Ectodermal cell (in vitro differentiated cells): Measurements from ENCODE around the gene OTUD7B.
"Not testable (repeated sequence)": the region's sequence is repeated elsewhere in the genome, so short reads cannot be mapped to it uniquely, and the experiment has no call there.

Experiments
- H3K27ac ChIP-seq: 2 replicates; pipeline ENCODE4 v1.7.0; 2013; ENCODE audit warnings: mild to moderate bottlenecking, low read depth, low read length; ENCODE audit not compliant: insufficient read depth, poor library complexity, severe bottlenecking
- H3K27me3 ChIP-seq: 2 replicates; pipeline ENCODE4 v1.7.0; 2013; ENCODE audit warnings: mild to moderate bottlenecking, low read length; ENCODE audit not compliant: insufficient read depth, control insufficient read depth, poor library complexity, severe bottlenecking
- H3K36me3 ChIP-seq: one replicate; pipeline ENCODE4 v1.7.0; 2013; ENCODE audit warnings: low read length; ENCODE audit not compliant: control insufficient read depth, insufficient read depth
- H3K4me1 ChIP-seq: one replicate; pipeline ENCODE4 v1.7.0; 2013; ENCODE audit warnings: low read length; ENCODE audit not compliant: control insufficient read depth, insufficient read depth
- H3K4me3 ChIP-seq: 2 replicates; pipeline ENCODE4 v1.7.0; 2013; ENCODE audit warnings: low read depth, low read length, control low read depth; ENCODE audit not compliant: insufficient read depth
- H3K9me3 ChIP-seq: 2 replicates; pipeline ENCODE4 v1.7.0; 2013; ENCODE audit warnings: mild to moderate bottlenecking, low read length, moderate library complexity; ENCODE audit not compliant: control insufficient read depth
- WGBS, 2 experiments: methylation state at CpG; one replicate each; pipeline ENCODE4 v1.1.7; 2013; ENCODE audit warnings: missing lambda C conversion rate in 2 of 2; 5-methylcytosine and 5-hydroxymethylcytosine counted together

OTUD7B gene

DNA sequence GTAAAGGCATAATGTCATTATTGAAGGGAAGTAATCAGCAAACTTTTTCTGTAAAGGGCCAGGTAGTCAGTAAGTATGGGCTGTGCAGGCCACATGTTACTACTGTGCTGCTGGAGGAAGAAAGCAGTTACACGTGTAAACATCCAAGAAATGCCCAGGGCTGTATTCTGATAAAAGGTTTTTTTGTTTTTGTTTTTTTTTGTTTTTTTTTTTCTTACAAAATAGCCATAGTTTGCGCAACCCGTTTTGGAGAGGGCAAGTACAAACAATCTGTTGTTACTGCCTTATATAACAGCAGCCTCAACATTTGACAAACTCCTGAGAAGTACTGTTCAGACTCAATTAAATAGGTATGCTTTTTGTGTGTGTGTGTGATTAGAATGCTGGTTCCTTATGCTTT lies 47.2 kb downstream of the OTUD7B start:
- Histone ChIP-seq H3K36me3 (peaks cover 40% of the 10 kb centered on the region), H3K4me3 (no peak overlapping the region), H3K4me1 (no peaks in the 10 kb centered on the region), H3K9me3 (no peaks in the 10 kb centered on the region), H3K27me3 (no peaks in the 10 kb centered on the region), H3K27ac (no peak overlapping the region)
- WGBS, 2 experiments, result 92% methylated on average over 2 to 3 of the region's 3 CpGs

DNA sequence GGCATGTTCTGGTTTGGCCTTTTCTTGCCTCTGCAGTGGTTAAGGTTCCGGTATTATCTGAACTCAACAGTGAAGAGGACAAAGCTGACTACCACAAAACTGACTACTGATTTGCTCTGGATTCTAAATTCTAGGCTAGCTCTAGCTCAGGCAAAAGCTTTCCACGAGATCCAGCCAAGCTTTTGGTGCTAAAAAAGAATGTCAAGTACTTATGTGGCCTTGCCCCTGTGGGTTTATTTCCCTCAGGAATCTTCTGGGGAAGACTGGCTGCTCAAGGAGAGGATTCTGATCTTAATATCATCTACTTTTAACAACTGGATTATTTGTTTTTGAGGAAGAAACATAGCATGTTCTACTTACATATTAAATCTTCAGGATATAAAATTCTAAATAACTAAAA lies 47.8 kb downstream of the OTUD7B start:
- 91 to 97% methylated on average over 2 of the region's 2 CpGs for WGBS, 2 experiments
- no peak overlapping the region for H3K27ac ChIP-seq

DNA sequence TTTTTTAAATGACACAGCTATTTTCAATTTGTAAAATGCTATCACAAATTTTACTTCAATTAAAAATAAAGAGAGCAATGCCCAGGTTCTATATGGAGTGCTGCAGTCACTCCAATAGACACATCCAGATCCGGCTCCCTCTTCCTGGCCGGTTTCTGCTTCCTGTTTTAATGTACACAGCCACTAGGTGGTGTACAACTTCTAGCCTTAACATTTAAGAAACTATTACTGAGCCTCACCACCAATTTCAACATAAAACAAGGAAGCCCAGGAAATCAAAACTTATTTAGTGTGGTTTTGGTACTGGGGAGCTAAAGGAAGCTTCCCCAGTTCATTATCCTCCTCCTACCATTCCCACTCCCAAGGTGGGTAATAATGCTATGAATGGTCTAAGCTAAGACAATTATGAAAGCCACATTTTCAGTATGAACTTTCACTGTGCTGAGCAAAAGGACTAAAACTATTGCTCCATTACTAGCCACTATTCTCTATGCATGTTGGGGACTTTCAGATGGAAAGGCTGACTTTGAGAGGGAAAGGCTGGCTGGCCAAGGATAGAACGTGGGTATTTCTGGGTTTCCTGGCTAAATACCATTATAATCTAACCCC lies 48.4 kb downstream of the OTUD7B start:
- 51 to 66% methylated on average over 2 to 3 of the region's 3 CpGs for WGBS, 2 experiments
- H3K27ac ChIP-seq, result no peak overlapping the region
- no peaks in the 10 kb centered on the region for H3K9me3 ChIP-seq
- peaks cover 51% of the 10 kb centered on the region for H3K36me3 ChIP-seq
- no peaks in the 10 kb centered on the region for H3K27me3 ChIP-seq
- H3K4me1 ChIP-seq, result no peaks in the 10 kb centered on the region
- no peak overlapping the region for H3K4me3 ChIP-seq

More for the DNA sequence above, 47.8 kb downstream of the OTUD7B start:
- no peaks in the 10 kb centered on the region for H3K4me1 ChIP-seq
- H3K27me3 ChIP-seq, result no peaks in the 10 kb centered on the region
- no peak overlapping the region for H3K4me3 ChIP-seq
- peaks cover 46% of the 10 kb centered on the region for H3K36me3 ChIP-seq
- H3K9me3 ChIP-seq, result no peaks in the 10 kb centered on the region

DNA sequence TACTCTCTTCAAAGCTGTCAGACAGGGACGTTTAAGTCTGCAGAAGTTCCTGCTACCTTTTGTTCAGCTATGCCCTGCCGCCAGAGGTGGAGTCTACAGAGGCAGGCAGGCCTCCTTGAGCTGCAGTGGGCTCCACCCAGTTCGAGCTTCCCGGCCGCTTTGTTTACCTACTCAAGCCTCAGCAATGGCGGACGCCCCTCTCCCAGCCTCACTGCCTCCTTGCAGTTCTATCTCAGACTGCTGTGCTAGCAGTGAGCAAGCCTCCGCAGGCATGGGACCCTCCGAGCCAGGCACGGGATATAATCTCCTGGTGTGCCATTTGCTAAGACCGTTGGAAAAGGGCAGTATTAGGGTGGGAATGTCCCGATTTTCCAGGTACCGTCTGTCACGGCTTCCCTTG lies 53.0 kb downstream of the OTUD7B start:
- WGBS, 2 experiments, result 93 to 96% methylated on average over 14 of the region's 14 CpGs

DNA sequence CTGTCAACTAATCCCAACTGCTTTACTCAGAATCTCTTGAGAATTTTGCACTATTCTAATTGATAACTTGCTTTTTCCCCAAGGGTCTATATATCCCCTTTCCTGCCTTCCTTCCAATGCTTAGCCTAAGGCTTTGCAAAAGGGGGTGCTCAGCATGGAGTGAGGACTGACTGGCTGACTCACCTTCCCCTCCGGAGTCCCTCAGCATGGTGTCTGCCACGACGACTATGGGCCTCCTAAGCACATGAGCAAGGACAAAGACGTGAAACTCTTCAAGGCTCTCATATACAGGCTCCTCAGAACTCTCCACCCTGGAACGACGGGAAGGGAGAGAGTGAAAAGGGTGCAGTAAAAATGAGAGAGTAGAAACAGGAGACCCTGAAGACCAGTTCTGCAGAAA lies 60.6 kb downstream of the OTUD7B start:
- Histone ChIP-seq H3K27ac (no peak overlapping the region), H3K9me3 (no peaks in the 10 kb centered on the region), H3K36me3 (peaks cover 14% of the 10 kb centered on the region), H3K27me3 (no peaks in the 10 kb centered on the region), H3K4me3 (no peak overlapping the region), H3K4me1 (no peaks in the 10 kb centered on the region)
- 35 to 47% methylated on average over 6 of the region's 6 CpGs for WGBS, 2 experiments

More for the DNA sequence above, 53.0 kb downstream of the OTUD7B start:
- not testable (repeated sequence) for H3K27me3 ChIP-seq, H3K4me1 ChIP-seq, H3K4me3 ChIP-seq, H3K9me3 ChIP-seq, H3K27ac ChIP-seq
- H3K36me3 ChIP-seq, result peaks cover 32% of the 10 kb centered on the region

DNA sequence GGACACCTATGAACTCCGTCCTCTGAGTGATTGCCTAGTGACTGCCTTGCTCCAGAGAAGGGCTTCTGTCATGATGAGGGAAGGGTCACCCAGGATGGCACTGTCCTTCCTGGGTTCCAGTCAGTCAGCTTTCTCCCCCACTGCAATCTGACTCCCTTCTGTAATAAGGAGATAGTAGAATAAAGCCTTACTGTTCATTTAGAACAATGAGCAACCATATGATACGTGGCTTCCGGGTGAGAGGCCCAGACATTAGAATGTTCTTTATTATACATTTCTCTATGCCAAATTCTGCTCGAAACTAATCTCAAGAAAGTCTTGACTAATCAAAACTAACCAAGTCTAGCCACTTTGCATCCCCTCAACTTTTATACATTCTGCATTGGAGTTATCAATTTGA lies 65.3 kb downstream of the OTUD7B start:
- no peak overlapping the region for H3K27ac ChIP-seq
- peaks cover 22% of the 10 kb centered on the region for H3K36me3 ChIP-seq
- no peaks in the 10 kb centered on the region for H3K9me3 ChIP-seq
- no peaks in the 10 kb centered on the region for H3K27me3 ChIP-seq
- H3K4me3 ChIP-seq, result no peak overlapping the region
- 93 to 98% methylated on average over 4 of the region's 4 CpGs for WGBS, 2 experiments
- no peaks in the 10 kb centered on the region for H3K4me1 ChIP-seq

DNA sequence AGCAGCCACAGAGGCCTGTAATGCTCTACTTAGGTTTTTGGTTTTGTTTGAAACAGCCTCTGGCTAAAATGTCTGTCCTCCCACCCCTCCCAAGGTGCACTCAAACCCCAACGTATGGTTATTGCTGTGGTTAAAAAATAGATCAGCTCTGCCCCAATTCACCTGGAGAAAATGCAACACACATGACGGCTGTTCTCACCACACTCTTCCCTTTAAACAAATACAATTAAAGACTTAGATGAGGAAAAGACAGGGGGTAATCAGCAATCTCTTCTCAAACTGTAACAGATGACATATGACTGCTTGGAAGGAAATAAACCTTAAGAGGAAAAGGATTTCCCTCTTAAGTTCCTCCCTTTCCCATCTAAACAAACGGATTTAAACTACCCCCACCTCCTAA lies 67.6 kb downstream of the OTUD7B start:
- no peak overlapping the region for H3K27ac ChIP-seq
- peaks cover 16% of the 10 kb centered on the region for H3K36me3 ChIP-seq
- WGBS, 2 experiments, result 77 to 84% methylated on average over 1 to 3 of the region's 3 CpGs

DNA sequence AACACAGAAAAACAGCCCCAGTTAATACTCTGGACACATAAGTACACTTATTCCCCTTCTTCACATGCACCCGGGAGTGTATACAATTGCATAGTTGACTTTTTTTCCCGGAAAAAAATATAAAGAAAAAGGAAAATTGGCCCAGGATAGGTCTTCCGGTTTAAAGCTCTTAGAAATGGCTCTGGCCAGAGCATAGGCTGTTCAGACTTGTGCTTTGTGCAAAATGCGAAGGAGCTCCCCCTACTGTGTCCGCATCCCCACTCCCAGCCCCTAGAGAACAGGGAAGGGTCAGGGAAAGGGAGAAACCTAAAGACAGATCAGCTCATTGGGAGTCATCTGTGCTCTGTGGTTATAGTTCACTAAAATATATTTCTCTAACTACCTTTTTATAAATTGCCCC lies 68.3 kb downstream of the OTUD7B start:
- Histone ChIP-seq H3K9me3 (no peaks in the 10 kb centered on the region), H3K36me3 (peaks cover 13% of the 10 kb centered on the region), H3K4me3 (no peak overlapping the region), H3K27me3 (no peaks in the 10 kb centered on the region), H3K27ac (no peak overlapping the region), H3K4me1 (peaks cover 7% of the 10 kb centered on the region)
- WGBS, 2 experiments, result 42 to 50% methylated on average over 5 of the region's 5 CpGs

More for the DNA sequence above, 67.6 kb downstream of the OTUD7B start:
- Histone ChIP-seq H3K4me1 (no peaks in the 10 kb centered on the region), H3K27me3 (no peaks in the 10 kb centered on the region), H3K9me3 (no peaks in the 10 kb centered on the region), H3K4me3 (no peak overlapping the region)

DNA sequence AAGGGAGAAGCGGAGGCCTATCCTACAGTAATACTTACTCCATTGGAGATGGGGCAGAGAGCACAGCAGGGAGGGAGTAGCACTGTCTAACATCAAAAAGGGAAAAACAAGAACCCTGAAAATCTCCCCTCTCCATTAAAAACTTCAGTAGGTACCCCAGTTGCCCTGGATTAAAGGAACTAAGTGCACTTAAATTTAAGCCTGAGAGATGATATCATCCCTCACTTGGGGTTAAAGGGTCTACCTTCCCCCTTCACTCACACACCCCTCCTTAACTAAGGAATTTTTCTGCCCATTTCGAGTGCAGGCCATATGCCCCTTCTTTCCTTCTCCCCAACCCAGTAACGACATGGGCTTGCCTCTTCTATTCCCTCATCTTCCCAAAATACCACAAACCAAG lies 70.1 kb downstream of the OTUD7B start:
- Histone ChIP-seq H3K36me3 (peaks cover 9% of the 10 kb centered on the region), H3K9me3 (no peaks in the 10 kb centered on the region), H3K27me3 (no peaks in the 10 kb centered on the region), H3K4me1 (peaks cover 7% of the 10 kb centered on the region), H3K4me3 (no peak overlapping the region), H3K27ac (no peak overlapping the region)
- 74 to 76% methylated on average over 3 of the region's 3 CpGs for WGBS, 2 experiments

DNA sequence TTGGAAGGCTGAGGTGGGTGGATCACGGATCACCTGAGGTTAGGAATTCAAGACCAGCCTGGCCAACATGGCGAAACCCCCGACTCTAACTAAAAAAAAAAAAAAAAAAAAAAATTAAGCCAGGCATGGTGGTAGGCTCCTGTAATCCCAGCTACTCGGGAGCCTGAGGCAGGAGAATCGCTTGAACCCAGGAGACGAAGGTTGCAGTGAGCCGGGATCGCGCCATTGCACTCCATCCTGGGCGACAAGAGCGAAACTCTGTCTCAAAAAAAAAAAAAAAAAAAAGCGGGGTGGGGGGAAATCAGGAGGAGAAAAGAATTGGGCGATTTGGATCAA lies 71.9 kb downstream of the OTUD7B start:
- not testable (repeated sequence) for H3K4me1 ChIP-seq, H3K4me3 ChIP-seq, H3K27me3 ChIP-seq, H3K27ac ChIP-seq, H3K9me3 ChIP-seq, H3K36me3 ChIP-seq
- 45 to 46% methylated on average over 9 of the region's 13 CpGs for WGBS, 2 experiments

DNA sequence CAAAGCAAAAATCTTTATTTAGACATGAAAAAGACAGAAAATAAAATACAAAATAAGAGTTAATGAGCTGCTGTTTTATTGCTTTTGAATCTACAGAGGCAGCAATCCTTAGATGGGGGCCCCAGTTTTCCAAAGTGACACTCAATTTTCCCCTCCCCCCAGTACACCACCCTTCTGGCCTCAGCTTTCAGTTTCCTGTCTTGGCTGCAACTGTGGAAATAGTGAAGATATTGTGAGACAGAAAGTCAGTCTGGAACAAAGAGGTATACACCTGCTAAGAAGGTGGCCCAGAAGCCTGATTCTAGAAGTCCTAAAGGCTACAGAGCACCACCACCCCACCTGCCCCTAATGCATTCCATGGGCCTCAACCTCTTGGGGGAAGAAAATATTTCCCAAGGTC lies 72.8 kb downstream of the OTUD7B start:
- Histone ChIP-seq H3K27ac (no peak overlapping the region), H3K4me1 (peaks cover 7% of the 10 kb centered on the region), H3K27me3 (no peaks in the 10 kb centered on the region)

More for the DNA sequence above, 72.8 kb downstream of the OTUD7B start:
- no peaks in the 10 kb centered on the region for H3K36me3 ChIP-seq
- H3K9me3 ChIP-seq, result no peaks in the 10 kb centered on the region
- no peak overlapping the region for H3K4me3 ChIP-seq
